ENCODE results near the gene PDGFRB.

The PDGFRB gene

GRCh38 chr5:150155258-150156026, at the start of gene PDGFRB:
Gene PDGFRB, minus strand, starts transcription at chr5:150155845. Its CDS starts 18,798 bp downstream, at chr5:150137047.
- DNase-seq = peak; percentile 49

DNA sequence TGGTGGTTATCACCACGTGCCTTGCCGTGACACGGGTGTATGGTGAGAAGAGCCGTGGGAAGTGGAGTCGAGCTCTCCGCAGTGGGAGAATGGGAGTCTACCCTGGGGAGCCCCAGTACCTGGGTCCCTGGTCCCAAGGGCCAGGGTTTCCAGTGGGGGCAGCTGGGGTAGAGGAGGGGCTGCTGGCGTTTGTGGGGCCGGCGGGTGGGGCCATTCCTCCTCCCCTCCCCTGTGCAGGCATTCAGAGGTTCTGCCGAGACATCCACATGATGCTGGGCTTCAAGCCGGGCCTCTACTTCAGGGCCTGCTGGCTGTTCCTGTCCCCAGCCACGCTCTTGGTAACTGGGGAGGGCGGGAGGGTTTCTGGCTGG, 48.9 kb upstream of the PDGFRB start:
- DNase-seq = no peak

DNA sequence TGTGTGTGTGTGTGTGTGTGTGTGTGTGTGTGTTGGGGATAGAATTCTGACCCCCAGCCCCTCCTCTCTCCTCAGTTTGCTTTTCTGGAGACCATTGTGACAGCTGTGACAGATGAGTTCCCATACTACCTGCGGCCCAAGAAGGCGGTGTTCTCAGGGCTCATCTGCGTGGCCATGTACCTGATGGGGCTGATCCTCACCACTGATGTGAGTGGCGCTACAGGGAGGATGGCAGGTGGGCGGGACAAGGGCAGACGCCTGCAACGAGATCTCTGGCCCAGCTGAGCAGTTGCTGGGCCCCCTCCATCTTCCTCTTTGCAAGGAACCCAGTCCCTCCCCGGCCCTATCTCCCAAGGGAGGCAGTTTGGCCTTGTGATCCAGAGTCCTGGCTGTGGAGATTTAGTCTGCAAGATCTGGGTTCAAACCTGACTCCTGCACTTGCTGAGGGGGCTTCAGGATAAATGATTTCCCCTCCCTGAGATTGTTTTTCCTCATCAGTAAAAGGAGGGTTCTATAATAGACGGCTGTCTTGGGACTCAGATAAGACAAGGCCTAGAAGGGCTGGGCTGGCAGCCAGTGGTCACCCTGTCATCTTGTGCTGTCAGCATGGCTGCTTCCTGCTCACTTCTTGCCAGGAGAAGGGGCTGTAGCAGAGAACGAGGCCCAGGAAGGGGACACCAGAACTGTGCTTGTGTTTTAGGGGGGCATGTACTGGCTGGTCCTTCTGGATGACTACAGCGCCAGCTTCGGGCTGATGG, 48.4 kb upstream of the PDGFRB start:
- no peak for DNase-seq

GRCh38 chr5:150202501-150202900, 46.9 kb upstream of the PDGFRB start:
- DNase-seq = no peak

GRCh38 chr5:150197476-150197875, 41.8 kb upstream of the PDGFRB start:
- DNase-seq = no peak

DNA sequence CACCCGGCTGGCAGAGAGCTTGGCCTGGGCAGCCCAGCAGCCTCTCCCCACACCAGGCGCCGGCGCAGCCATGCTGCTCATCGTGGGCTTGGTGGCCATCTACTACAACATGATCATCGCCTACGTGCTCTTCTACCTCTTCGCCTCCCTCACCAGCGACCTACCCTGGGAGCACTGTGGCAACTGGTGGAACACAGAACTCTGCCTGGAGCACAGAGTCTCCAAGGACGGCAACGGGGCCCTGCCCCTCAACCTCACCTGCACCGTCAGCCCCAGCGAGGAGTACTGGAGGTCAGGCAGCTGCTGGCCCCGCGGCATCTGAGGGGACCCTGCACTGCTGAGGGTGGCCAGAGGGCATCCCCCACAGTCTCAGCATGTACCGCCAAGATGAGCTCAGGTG, 41.3 kb upstream of the PDGFRB start:
- no peak for DNase-seq

- DNase-seq = no peak
These were observed 40.9 kb upstream of the PDGFRB start for GRCh38 chr5:150196514-150196913.

DNA sequence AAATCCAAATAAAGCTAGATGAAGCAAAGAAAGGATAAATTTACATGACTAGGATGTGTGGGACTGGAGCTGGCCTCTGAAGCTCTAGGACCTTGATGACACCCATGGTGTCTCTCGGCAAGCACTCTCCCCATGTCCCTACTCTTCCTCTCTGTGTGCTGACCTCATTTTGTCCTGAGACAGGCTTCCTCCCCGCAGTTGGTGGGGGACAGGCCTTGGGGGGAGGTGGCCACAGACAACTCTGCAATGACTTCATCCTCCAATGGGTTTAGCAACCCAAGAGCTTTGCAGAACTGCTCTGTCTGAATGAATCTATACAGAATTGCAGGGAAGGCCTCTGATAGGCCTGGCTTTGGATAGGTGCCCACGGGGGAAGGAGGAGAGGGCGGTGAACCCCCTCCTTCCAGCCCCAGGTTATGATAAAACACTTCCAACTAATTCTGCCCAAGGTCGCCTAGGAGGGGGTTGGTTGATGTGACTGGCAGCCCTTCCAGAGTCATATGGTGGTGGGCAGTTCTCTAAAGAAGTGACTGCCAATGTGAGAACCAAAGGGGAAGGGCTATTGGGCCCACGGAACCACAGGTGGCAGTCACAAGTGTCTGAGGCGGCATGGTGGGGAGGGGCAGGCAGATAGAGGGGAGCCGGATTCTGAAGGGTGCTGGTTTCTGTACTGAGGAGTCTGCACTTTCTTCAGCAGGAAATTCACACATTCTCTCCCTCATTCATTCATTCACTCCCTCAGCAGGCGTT, 40.3 kb upstream of the PDGFRB start:
- no peak for DNase-seq

- DNase-seq = no peak
These were observed 36.8 kb upstream of the PDGFRB start for GRCh38 chr5:150192462-150192861.

GRCh38 chr5:150190987-150191386, 35.3 kb upstream of the PDGFRB start:
- no peak for DNase-seq

DNA sequence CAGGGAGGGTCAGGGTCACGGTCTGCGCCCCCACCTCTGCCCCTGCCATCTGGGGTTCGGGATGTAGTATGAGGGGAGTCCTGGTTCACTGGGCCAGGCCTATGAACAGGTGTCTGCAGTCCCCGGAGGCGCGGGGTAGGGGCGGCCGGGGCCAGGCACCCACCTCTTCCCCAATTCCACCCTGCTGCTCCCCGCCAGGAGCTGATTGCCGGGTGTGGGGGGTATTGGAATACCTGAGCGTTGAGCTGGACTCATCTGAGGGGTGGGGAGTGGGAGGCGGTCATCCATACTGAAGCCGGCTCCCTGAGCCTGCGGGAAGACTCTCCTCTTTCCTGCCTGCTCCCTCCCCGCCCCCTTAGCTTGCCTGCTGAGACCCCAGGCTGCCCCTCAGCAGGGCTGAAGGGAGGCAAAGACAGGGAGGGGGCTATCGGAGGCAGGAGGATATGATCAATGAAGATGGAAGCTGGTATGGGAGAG, 34.9 kb upstream of the PDGFRB start:
- DNase-seq = no peak

GRCh38 chr5:150189728-150190502, 34.3 kb upstream of the PDGFRB start, which contains the start of gene SLC6A7:
Gene SLC6A7, plus strand, starts transcription at chr5:150190062. Its CDS starts 266 bp downstream, at chr5:150190328.
- DNase-seq = no peak

GRCh38 chr5:150189326-150189725, 33.7 kb upstream of the PDGFRB start:
- no peak for DNase-seq

GRCh38 chr5:150188146-150188842, 32.6 kb upstream of the PDGFRB start:
- DNase-seq = no peak

DNA sequence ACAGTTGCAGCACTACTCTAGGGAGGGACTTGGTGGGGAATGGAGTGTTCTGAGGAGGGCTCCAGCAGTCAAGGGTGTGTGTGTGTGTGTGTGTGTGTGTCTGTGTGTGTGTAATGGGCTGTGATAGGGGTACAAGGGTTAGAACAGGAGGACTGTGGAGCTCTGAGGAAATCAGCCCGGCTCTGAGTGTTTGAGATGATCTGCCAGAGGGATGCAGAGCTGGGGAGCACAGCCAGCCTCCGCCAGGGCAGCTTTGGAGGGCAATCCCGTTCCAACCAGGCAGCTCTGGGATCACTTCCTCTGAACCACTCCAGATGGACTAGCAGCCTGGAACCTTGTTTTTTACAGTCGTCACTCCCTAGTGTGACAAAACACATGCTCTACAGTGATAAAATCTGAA, 31.3 kb upstream of the PDGFRB start:
- no peak for DNase-seq

DNA sequence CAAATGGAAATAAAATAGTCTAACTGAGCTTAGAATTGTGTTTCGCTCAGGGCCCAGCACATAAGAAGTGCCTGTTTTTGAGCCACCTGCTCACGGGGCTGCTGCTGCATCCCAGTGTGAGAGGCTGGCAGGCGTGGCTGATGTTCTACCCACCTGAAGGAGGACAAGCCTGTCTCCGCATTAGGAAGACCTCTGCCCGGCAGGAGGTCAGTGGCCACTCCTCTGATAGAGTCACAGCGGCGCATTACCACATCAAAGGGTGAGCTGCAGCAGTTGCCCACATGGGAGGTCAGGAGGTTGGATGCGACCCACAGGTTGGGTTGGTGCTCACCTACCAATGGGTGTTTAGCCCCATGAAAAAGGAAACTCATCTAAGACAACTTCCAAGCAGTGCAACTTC, 30.5 kb upstream of the PDGFRB start:
- DNase-seq = no peak

GRCh38 chr5:150184990-150185912, 29.6 kb upstream of the PDGFRB start:
- no peak for DNase-seq

GRCh38 chr5:150184006-150184405, 28.4 kb upstream of the PDGFRB start:
- no peak for DNase-seq

DNA sequence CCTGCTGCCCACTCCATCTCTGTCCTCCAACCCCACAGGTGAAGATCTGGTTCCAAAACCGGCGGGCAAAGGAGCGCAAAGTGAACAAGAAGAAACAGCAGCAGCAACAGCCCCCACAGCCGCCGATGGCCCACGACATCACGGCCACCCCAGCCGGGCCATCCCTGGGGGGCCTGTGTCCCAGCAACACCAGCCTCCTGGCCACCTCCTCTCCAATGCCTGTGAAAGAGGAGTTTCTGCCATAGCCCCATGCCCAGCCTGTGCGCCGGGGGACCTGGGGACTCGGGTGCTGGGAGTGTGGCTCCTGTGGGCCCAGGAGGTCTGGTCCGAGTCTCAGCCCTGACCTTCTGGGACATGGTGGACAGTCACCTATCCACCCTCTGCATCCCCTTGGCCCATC, 27.8 kb upstream of the PDGFRB start:
- DNase-seq = no peak

GRCh38 chr5:150182774-150183173, 27.1 kb upstream of the PDGFRB start:
- DNase-seq = no peak
